Measurements from ENCODE around the gene SLC29A2. TPM values are rescaled to one million over a fixed set of nuclear protein-coding genes. Genes with fewer than 3 reads are reported as not detected.

Gene SLC29A2
- total RNA-seq, 1 experiment from 2014 or later = 30.3 TPM

GRCh38 chr11:66345316-66345649, 26.3 kb downstream of the SLC29A2 start:
- Histone ChIP-seq H3K4me1 (peaks cover 27% of the 10 kb centered on the region), H3K9me3 (no peaks in the 10 kb centered on the region), H3K4me3 (ENCODE audit: low read depth, low read length) (peak overlapping the region; percentile 99), H3K27me3 (replicated peaks; ENCODE audit: control insufficient read depth, insufficient read depth, low read length) (no peaks in the 10 kb centered on the region), H3K36me3 (ENCODE audit: control insufficient read depth, insufficient read depth, low read length) (peaks cover 4% of the 10 kb centered on the region)
- no peak for TF ChIP-seq CTCF (IDR thresholded peaks at IDR 0.05; ENCODE audit: insufficient read depth in 1 of 2, low read depth in 1 of 2, low read length in 1 of 2, severe bottlenecking in 1 of 2, unreplicated experiment in 1 of 2)
- POLR2A ChIA-PET = interaction anchor here (0.6 to 2.5 kb wide), 3 partner anchors 33 to 99 kb away, joined by 4 to 10 read pairs (median 7); partner anchors contain the start of gene YIF1A
- DNase-seq = no peak
- Mint-ChIP-seq H3K4me3 (ENCODE audit: unreplicated experiment) (peak overlapping the region; percentile 86), H3K36me3 (ENCODE audit: insufficient read depth, unreplicated experiment) (peaks cover 41% of the 10 kb centered on the region), H3K27ac (ENCODE audit: unreplicated experiment) (peak overlapping the region; percentile 99), H3K4me1 (ENCODE audit: low read depth, unreplicated experiment) (peaks cover 34% of the 10 kb centered on the region), H3K9me3 (ENCODE audit: unreplicated experiment) (no peaks in the 10 kb centered on the region), H3K27me3 (ENCODE audit: insufficient read depth, unreplicated experiment) (peaks cover 4% of the 10 kb centered on the region)
- CTCF ChIA-PET = interaction anchor here (0.6 to 2.1 kb wide), 4 partner anchors 9 to 804 kb away, joined by 3 to 17 read pairs (median 6); partner anchors contain the start of gene RIN1
- intact Hi-C loops (cut with micrococcal nuclease; ENCODE audit: unreplicated experiment) = loop anchor here (1.0 to 2.0 kb wide), 2 partner anchors 26 to 32 kb away; partner anchors contain the start of gene SLC29A2
- no TSS peak for BruUV-seq (replicated peaks)

- Mint-ChIP-seq H3K4me3 (ENCODE audit: unreplicated experiment) (peak within 1 kb of the TSS; percentile 86), H3K9me3 (ENCODE audit: unreplicated experiment) (no peaks in the 10 kb centered on the region), H3K4me1 (ENCODE audit: low read depth, unreplicated experiment) (peaks cover 34% of the 10 kb centered on the region), H3K27me3 (ENCODE audit: insufficient read depth, unreplicated experiment) (peaks cover 4% of the 10 kb centered on the region), H3K36me3 (ENCODE audit: insufficient read depth, unreplicated experiment) (peaks cover 41% of the 10 kb centered on the region), H3K27ac (ENCODE audit: unreplicated experiment) (peak within 1 kb of the TSS; percentile 99)
- peak in 1 of 2 experiments; percentile 19 for TF ChIP-seq CTCF (IDR thresholded peaks at IDR 0.05; ENCODE audit: insufficient read depth in 1 of 2, low read depth in 1 of 2, low read length in 1 of 2, severe bottlenecking in 1 of 2, unreplicated experiment in 1 of 2)
- Histone ChIP-seq H3K9me3 (no peaks in the 10 kb centered on the region), H3K36me3 (ENCODE audit: control insufficient read depth, insufficient read depth, low read length) (peaks cover 4% of the 10 kb centered on the region), H3K4me1 (peaks cover 22% of the 10 kb centered on the region), H3K27me3 (replicated peaks; ENCODE audit: control insufficient read depth, insufficient read depth, low read length) (no peaks in the 10 kb centered on the region), H3K4me3 (ENCODE audit: low read depth, low read length) (peak within 1 kb of the TSS; percentile 99)
- peak; percentile 97 to 98 for DNase-seq
- ChIA-PET POLR2A (interaction anchor here (0.6 to 2.5 kb wide), 3 partner anchors 33 to 98 kb away, joined by 4 to 10 read pairs (median 7); partner anchors contain the start of gene YIF1A), CTCF (interaction anchor here (0.6 to 2.1 kb wide), 4 partner anchors 9 to 803 kb away, joined by 3 to 17 read pairs (median 6); partner anchors contain the start of gene RIN1)
- no TSS peak for BruUV-seq (replicated peaks)
- intact Hi-C loops (cut with micrococcal nuclease; ENCODE audit: unreplicated experiment) = loop anchor here (1.0 to 2.0 kb wide), 2 partner anchors 27 to 32 kb away; partner anchors contain the start of gene SLC29A2
Observed at GRCh38 chr11:66344550-66345315, 26.8 kb downstream of the SLC29A2 start, which contains the start of gene BRMS1. TSS of gene BRMS1 (minus strand) at chr11:66345104. CDS start at chr11:66342234, 2,870 bp downstream.

- Mint-ChIP-seq H3K4me3 (ENCODE audit: unreplicated experiment) (peak overlapping the region; percentile 86), H3K27me3 (ENCODE audit: insufficient read depth, unreplicated experiment) (peaks cover 4% of the 10 kb centered on the region), H3K27ac (ENCODE audit: unreplicated experiment) (peak overlapping the region; percentile 43), H3K9me3 (ENCODE audit: unreplicated experiment) (no peaks in the 10 kb centered on the region), H3K36me3 (ENCODE audit: insufficient read depth, unreplicated experiment) (peaks cover 28% of the 10 kb centered on the region), H3K4me1 (ENCODE audit: low read depth, unreplicated experiment) (peaks cover 28% of the 10 kb centered on the region)
- no peaks in the 10 kb centered on the region for H3K27me3 ChIP-seq (replicated peaks; ENCODE audit: control insufficient read depth, insufficient read depth, low read length)
- no peaks in the 10 kb centered on the region for H3K9me3 ChIP-seq
- no TSS peak for BruUV-seq (replicated peaks)
- H3K36me3 ChIP-seq (ENCODE audit: control insufficient read depth, insufficient read depth, low read length) = peaks cover 4% of the 10 kb centered on the region
- intact Hi-C loops (cut with micrococcal nuclease; ENCODE audit: unreplicated experiment) = no loop called here
- POLR2A ChIA-PET = interaction anchor here (1.2 kb wide), 1 partner anchor 54 kb away, joined by 5 read pairs; the partner anchor contains the start of gene YIF1A
- no peak for DNase-seq
- no peak overlapping the region for H3K4me3 ChIP-seq (ENCODE audit: low read depth, low read length)
- H3K4me1 ChIP-seq = peaks cover 12% of the 10 kb centered on the region
- no peak for TF ChIP-seq CTCF (IDR thresholded peaks at IDR 0.05; ENCODE audit: insufficient read depth in 1 of 2, low read depth in 1 of 2, low read length in 1 of 2, severe bottlenecking in 1 of 2, unreplicated experiment in 1 of 2)
- CTCF ChIA-PET = interaction anchor here (2.0 kb wide), 1 partner anchor 31 kb away, joined by 17 read pairs; no protein-coding TSS in a partner anchor
Observed at GRCh38 chr11:66343176-66343575, 28.4 kb downstream of the SLC29A2 start.

Data from Caco-2 (cell line).